Activated gamma-delta T cell (primary cell): ENCODE results near the gene AGBL4.

Source experiments
- DNase-seq: peaks from one replicate; lab custom pipeline; 2025; lab: John Stamatoyannopoulos, UW

AGBL4 gene

DNA sequence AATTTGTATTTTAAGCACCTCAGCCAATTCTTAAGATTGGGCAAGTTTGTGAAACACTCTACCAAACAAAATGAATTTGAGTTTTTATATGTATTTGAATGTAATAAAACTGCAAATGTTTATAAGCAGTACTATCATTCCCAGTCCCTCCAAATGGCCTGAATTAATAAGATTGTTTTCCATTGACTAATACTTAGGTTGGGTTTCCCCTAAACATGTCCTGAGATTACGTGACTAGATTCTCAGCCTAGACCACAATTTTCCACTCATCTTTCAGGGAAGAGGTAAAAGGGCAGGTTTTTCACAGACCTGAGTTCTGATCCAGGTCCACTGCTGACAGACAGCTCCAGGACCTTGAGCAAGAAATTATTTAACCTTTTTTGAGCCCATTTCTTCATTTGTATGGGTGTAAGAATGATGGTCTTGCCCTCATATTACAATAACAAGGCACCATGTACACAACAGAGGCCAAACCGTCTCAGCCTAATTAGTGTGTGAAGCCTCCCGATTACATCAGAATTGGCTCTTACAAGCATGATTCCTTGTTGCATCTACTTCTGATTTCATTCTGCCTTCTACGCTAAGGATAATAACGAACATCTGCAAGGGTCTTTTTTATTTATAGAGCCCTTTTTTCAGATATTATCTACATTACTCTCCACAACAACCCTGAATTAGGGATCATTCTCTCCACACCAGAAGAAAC is 1298.3 kb downstream of the AGBL4 start:
- DNase-seq: no peak

DNA sequence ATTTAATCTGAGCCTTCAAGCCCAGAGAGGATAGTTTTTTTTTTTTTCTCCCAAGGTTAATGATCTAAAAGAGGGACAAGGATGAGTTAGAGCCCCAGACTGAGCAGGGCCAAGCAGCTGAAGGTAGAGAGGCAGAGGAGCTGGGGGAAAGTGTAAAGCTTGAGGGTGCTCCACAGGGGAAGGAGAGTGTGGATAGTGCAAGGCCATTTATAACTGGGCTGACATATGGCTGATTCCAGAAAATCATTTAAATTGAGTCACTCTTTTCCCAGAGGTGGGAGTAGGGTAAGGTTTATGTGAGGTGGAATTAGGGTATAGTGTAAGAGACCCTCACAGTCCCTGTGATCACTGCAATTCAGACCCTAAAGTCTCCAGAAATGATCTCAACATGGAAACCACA is 1302.8 kb downstream of the AGBL4 start:
- no peak for DNase-seq

DNA sequence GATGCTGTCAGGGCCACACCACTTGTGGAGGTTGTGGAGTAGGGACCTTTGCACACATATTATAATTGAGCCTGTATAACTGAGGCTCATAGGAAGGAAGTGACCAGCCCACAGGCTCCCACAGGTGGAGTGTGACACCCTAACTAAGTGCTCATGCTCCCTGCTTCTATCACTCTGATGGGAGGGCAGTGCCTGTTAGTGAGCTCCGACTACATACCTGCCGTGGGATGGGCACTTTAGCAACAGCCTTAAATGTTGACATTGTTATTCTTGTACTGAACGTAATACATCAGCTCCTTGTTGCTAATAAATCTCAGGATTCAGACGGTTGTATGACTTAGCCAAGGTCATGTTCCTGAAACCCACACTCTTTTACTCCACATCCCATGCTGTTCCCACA is 1305.0 kb downstream of the AGBL4 start:
- no peak for DNase-seq

DNA sequence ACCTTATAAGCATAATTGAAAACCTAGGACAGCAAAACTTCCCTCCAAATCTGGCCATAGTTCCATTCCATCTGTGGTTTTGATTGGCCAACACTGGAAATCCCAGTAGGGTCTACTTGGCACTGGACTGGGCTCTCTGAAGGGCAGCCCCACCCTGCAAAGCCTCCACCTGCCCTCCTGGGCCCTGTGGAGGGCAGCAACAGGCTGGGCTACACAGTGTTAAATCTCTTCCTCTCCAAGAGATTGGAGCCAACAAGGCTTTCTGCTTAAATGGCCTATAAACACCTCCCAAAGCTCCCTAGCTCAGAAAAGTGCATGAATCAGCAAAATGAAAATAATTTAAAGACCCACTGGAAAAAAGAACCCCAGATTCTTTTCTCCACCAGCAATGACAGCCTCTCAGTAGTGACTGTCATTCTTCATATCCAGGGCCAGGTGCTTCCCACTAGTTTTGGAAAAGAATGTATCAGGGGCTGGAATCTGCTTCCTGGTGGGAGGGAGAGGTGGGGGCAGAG is 1305.6 kb downstream of the AGBL4 start:
- DNase-seq: no peak

DNA sequence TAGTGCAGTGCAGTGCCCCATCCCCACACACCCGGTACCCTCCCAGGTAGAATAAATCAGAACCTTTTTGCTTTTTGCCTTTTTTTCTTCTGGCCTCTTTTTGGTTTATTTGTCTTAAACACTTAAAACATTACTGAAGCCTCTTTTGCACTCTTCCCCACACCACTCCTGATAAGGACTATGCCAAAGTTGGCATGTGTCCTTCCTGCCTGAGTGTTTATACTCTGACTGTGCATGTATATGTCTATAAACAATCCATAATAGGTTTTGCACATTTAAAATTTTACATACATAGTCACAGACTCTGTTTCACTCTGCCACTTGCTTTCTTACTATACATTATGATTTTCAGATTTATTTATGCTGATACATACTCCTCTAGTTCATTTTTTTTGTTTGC is 1306.7 kb downstream of the AGBL4 start:
- DNase-seq: no peak

DNA sequence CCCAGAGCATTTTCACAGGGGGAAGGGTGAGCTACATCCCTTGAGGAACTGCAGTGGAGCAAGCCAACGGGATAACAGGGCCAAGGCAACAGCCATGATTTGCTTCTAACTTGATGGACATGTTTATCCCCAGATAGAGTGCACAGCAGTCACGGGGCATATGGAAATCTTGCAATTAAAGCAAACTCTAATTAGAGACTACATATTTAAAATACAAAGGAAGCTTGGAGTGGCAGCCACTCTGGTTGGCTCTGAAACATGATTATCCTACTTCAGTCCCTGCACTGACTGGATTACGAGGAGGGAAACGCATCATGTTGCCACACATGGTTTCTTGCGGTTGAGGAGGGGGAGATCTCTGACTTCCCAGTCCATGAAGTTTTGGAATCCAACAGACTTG is 1307.8 kb downstream of the AGBL4 start:
- no peak for DNase-seq

DNA sequence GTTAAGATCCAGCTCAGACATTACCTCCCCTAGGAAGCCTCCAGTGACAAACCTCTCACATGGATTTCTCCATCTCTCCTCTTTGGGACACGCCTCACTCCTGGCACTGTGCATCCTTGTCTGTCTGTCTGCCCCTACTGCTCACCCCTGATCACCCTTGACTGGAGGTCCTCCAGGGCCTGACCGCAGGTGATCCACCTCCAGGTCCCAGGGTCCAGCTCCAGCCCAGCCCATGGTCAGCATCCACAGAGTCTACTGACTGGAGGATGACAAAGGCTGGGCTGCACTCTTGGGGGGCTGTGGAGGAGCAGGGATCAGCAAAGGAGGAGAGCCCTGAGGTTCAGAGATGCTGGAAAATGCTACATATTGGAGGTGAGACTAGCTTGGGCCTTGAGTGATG is 1312.8 kb downstream of the AGBL4 start:
- no peak for DNase-seq

DNA sequence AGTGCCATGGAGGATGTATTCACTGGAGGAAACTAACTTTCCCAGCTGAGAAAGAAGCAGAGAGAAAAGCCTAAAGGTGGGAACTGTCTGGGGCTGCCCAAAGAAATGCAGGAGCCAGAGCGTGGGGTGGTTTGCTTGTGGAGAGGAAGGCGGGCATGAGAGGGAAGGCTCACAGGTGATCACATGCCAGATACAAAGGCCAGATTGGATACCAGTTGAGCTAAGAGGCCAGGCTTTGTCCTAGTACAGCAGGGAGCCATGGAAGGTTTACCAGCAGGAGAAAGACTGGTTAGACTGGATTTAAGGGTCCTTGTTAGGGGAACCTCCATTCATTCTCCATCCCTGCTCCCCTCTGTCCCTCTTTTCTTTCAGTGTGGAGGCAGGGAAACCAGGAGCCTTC is 1313.4 kb downstream of the AGBL4 start:
- no peak for DNase-seq

DNA sequence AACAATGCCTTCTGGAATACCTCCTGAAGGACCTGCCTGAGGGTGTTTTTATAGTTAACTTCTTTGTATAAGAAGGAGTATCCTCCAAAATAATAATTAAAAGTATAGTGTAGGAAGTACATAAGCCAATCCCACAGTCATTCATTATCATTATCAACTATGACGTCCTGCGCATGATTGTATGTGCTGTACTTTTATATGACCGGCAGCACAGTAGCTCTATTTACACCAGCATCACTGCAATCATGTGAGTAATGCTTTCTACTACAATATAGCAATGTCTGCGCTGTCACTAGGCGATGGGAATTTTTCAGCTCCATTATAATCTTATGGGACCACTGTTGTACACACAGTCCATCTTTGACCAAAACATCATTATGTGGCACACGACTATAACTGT is 1319.0 kb downstream of the AGBL4 start:
- DNase-seq: no peak

DNA sequence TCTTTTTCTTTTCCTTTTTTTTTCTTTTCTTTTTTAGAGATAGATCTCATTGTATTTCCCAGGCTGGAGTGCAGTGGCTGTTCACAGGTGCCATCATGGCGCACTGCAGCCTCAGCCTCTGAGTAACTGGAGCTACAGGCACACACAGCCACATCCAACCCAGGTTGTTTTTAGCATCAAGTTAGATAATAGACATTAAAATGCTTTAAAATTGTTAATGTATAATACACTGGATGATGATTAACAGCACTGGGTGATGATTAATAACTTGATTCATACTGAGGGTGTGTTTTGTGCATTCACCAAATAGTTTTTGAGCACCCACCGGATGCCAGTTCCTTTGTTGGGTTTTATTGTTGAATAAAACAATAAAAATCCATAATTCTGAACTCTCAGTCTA is 1322.3 kb downstream of the AGBL4 start:
- no peak for DNase-seq

DNA sequence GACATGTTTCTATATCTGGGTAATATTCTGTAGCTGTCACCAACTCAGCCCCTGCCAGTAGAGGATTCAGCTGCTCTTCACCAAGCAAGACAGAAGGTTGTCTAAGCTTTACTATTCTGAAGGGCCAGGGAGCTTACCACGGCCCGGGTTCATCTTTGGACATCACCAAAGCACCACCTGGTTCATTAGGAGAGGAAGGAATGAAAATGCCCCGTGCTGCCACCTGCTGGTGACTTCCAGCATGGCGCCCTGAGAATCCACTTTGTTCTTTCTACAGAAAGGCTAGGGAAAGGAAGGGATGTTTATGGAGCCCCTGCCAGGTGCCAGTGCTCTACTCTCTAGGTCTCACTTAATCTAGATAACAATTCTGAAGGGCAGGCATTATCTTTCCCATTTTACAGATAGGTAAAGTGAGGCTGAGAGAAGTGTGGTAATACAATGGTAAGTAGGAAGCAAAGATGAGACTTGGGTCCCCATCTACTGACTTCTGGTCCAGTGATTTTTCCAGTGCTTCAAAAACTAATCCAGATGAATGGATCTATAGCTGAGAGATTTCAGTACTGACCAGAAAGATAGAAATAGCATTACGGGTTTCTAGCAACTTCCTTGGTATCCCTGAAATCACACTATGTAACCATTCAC is 1326.6 kb downstream of the AGBL4 start:
- no peak for DNase-seq

DNA sequence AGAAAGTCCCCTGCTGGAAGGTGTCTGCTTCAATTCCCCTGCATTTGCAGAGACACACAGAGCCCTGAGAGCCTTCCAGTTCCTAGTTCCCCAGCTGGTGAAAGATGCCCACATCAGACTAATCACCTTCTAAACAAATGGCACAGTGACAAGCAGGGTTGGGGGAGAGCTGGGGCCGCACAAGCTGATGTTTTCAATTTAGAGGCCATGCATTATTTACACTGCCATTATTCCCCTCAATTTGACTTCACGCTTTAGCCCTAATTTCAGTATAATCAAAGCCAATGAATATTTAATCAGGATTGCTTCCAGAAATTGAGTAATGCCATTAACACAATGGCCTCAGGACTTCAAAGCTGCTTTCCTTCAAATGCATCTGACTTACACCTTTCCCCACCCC is 1328.6 kb downstream of the AGBL4 start:
- DNase-seq: no peak

DNA sequence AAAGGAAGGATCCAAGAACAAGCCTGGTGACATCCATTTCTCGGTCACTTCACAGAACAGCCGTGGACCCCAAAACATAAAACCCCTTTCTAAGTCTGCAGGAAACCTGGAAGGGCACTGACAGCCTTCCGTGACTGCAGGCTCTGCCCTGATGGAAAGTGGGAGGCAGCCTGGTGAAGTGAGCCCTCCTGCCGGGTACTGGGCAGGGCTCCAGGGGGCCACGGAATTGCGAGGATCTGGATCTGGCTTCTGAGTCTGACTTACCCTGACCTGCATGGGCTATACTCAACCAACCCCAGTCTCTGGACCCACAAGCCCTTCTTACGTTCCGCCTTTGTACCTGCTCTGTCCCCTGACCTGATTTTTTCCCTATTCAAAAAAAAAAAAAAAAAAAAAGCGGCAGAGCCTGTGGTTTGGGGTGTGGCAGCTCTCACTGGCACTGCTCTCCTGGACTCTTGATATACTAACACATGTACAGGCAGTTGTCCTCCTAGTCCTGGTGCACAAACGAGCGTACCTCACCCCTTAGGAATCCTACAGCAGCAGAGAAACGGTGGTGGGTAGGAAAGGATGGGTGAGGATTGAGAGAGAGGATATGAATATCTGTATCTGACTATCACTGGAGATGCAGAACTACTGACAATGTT is 1330.0 kb downstream of the AGBL4 start:
- DNase-seq: no peak

DNA sequence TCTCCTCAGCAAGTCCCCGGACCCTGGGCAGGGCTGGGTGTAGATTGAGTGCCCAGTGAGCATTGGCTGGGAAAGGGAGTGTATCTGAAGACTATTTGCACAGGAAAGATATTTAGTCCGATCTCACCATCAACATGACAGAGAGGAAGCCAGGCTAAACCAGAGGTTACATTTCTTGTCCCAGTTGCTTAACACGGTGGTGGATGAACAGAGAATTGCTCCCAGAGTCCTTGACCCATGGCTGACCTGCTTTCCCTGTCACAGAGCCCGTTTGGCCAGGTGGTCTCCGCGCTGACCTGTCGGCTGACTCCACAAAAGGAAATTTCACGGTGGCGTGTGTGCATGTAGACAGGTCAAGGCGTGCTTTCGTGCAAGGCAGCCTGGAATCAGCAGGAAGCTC is 1330.6 kb downstream of the AGBL4 start:
- no peak for DNase-seq

DNA sequence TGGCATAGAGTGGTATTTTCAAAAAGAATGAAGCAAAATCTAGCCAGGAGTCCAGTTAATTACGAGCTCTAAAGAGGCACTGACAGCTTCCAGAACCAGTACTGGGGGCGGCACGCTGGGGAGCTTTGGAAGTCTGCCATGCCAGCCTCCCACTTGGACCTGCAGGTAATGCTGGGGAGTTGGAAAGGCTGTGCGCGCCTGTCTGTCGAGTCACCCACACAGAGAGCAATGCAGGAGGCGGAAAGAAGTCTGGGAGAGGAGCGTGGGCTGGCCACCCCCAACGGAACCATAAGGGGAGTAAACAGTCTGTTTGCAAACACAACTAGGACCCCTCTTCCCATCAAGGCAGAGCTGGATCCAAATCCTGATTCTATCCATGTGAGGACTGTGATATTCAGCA is 1331.5 kb downstream of the AGBL4 start:
- no peak for DNase-seq

DNA sequence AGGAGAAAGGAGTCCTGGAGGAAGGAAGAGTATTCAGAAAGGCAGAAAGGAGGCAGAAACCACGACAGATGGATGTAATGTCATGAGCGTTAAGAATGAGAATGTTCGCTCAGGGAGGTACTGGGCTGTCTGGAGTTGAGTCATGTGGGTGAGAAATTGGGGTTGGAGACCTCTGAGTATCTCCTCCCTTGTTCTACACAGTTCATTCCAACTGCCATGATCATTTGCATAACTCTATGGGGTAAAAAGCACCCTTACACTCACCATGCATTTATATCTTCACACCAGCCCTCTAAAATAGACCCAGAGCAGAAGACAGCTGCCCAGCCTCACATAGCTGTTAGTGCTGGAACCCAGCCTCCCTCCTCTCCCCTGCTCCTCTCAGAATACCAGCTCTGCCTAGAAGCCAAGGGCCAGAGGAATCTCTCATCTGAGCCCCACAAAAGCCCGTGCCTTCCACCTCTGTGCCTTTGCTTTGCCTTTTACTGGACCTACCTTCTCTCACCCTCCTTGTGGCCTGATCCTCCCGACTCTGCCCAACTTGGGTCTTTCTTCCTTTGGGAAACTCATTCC is 1332.2 kb downstream of the AGBL4 start:
- no peak for DNase-seq

DNA sequence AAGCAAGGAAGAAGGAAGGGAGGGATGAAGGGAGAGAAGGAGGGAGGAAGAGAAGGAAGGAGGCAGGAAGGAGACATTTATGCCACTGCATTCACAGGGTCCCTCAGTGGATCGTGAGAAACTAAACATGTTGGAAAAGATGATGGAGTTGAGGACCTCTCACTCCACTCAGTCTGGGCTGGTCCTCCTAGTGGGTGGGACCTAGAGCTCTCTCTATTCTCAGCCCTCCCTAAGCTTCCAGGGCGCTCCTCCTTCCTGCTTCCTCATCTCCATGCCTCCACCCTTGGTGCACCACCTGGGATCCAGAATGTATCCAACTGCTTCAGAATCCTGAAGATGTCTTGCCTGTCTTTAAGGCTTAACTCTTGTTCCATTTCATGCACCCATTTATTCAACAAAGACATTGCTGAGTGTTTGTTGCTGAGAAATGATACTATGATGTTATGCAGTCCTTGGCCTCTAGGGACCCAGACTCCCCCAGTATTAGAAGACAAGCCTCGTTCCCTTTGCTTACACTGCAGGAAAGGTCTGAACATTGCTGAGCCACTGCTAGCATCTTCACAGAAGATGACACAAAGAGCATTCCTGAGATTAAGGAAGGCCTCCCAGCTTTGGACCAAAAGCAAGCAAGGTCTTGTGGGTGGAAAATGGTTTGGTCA is 1335.5 kb downstream of the AGBL4 start:
- no peak for DNase-seq

DNA sequence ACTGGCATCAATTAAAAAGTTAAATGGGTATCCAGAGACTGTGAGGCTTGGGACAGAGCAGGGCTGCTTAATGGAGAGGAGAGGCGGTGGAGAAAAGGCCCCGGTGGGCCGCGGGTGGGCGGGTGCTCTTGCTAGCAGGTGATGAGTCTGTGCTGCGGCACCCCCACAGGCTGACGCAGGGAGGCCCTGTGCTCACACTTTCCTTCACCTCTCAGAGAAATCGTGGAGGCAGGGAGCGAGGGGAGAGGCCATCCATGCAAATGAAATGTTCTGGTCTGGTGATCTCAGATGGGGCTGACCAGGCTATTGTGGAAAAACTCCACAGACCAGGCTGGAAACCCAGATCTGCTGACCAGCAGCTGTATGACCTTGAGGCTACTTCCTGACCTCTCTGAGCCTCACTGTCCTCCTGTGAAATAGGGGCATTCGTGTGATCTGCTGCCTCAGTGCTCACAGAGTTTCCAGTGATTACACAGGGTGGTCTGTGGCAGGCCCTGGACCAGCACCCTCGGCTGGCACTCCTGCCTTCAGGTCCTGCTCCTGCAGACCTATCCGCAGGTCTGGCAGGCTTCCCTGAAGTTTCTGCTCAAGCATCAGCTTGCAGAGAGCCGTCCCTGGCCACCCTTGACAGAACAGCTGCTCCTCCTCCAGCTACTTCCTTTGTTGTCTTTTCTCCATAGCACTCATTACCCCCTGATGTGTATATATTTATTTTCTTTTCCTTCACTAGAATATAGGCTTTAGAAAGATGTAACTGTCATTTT is 1336.3 kb downstream of the AGBL4 start:
- DNase-seq: no peak

DNA sequence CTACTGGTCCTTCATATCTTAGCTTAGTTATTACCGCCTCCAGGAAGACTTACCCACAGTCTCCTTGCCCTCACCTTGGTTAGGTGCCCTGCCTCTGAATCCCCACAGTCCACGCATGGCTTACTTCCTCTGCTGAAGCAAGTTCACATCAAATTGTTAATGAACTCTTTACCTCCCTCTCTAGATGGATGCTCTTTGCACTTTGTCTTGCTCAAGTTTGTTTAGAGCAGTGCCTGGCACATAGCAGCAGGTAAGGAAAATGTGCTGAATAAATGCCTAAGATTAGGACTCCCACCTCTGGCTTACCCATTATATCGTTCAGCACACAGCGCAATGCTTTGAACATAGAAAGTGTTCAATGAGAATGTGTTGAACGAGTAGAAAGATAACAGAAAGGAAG is 1337.6 kb downstream of the AGBL4 start:
- no peak for DNase-seq

DNA sequence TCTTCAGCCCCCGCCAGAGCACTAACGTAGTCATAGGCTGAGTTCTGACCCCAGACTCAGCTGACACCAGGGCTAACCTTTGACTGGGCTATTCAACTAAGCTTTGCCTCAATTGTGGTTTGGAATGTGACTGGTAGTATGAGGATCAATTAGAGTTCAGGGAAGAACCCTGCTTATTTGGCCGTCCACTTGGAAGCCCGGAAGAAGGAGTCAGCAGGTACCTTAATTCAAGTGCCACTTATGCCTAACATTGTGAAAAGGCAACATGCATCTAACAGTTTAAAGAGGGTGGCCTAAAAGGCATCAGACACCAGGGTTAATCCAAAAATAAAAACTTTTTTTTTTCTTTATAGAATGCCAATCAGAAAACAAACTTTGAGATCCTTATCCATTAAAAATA is 1339.4 kb downstream of the AGBL4 start:
- DNase-seq: no peak

DNA sequence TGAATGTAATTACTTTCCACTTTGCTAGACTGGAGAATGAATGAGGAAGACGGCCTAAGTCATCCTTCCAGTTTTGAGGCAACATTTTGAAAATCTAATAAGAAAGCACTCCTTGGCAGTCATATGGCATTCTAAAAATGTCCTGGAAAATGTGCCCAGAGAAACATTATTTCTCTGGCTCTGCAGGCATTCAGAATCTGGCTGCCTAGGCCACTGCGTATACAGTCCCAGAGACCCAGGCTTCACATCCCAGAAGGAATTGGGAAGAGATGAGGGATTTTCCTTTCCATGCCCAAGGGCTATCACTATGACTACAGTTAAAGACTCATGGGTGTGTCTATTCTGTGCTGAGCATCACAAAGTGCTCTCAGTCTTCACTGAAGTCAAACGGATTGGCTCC is 1339.9 kb downstream of the AGBL4 start:
- DNase-seq: no peak
